ENCODE data around the gene WNK1. TPM values are rescaled to one million over a fixed set of nuclear protein-coding genes. Genes with fewer than 3 reads are reported as not detected.
"Not testable (repeated sequence)": the region's sequence is repeated elsewhere in the genome, so short reads cannot be mapped to it uniquely, and the experiment has no call there.

WNK1 gene
- total RNA-seq, 4 donors from 2014 or later, result 109 to 245 (median 135) TPM

- Histone ChIP-seq H3K36me3 (no peaks in the 10 kb centered on the region), H3K27ac (no peak overlapping the region), H3K9me3 (no peaks in the 10 kb centered on the region), H3K4me1 (peaks cover 0 to 86% (median 8%) of the 10 kb centered on the region in 3 donors), H3K27me3 (no peaks in the 10 kb centered on the region), H3K4me3 (no peak overlapping the region)
- TF ChIP-seq POLR2AphosphoS5 (IDR thresholded peaks at IDR 0.05), result no peak
- no peak for TF ChIP-seq POLR2A (IDR thresholded peaks at IDR 0.05)
- no peak for TF ChIP-seq EP300 (IDR thresholded peaks at IDR 0.05)
- TF ChIP-seq CTCF (IDR thresholded peaks at IDR 0.05), result no peak
- ATAC-seq, result no peak
- WGBS, 2 donors (ENCODE audit: low coverage in 1 of 2), result 73 to 75% methylated on average over 6 of the region's 6 CpGs
Observed at GRCh38 chr12:778615-779014, 26.2 kb downstream of the WNK1 start.

DNA sequence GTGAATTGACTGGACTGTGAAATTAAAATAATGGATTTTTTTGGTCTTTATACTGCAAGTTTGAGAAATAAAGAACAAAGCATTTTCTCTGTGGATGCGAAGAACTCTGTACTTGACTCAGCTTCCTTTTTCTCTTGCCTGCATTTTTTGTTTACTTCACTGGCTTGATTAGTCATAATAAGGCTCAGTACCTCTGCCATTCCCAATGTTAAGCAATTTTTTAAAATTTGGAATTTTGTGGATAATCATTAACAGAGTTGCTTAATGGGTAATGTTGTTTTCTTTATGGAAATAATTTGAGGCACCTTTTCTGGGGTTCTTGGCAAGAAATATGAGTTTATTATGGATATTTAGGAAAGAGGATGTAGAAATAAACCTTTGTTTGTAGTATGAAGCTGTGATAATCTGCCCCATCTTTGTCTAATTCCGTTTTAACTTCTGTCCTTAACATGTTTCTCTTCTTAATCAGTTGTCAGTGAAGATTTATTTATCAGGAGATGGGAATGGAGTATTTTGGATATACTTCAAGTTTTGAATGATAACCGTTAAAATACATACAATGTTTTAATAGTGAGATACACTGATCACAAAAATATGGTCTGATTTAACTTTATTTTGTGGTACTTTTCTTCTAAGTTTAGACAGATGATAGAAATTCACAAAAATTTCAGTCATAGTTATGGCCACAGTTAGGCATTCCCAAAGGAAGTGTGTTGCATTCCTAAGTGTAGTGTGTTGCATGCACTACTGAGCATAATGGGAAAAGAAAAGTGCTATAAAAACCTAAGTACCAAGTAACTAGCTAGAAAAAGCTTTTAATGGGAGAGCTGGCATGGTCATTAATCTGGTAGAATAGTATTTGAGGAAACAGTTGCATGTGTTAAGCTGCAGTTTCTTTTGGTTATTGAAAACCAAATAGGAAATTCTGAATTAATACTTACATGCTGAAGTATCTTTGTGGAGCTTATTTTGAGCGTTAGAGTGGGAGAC is 27.7 kb downstream of the WNK1 start:
- 26 to 40% methylated on average over 4 of the region's 4 CpGs for WGBS, 2 donors (ENCODE audit: low coverage in 1 of 2)
- H3K27ac ChIP-seq, result no peak overlapping the region
- no peaks in the 10 kb centered on the region for H3K27me3 ChIP-seq
- peaks cover 0 to 83% (median 4%) of the 10 kb centered on the region in 3 donors for H3K4me1 ChIP-seq
- H3K36me3 ChIP-seq, result no peaks in the 10 kb centered on the region
- H3K4me3 ChIP-seq, result no peak overlapping the region
- no peaks in the 10 kb centered on the region for H3K9me3 ChIP-seq
- no peak for ATAC-seq
- TF ChIP-seq CTCF (IDR thresholded peaks at IDR 0.05) (no peak), POLR2A (IDR thresholded peaks at IDR 0.05) (no peak), EP300 (IDR thresholded peaks at IDR 0.05) (no peak), POLR2AphosphoS5 (IDR thresholded peaks at IDR 0.05) (no peak)

GRCh38 chr12:780750-781379 is 28.5 kb downstream of the WNK1 start:
- Histone ChIP-seq H3K27ac (no peak overlapping the region), H3K4me1 (peaks cover 0 to 91% (median 4%) of the 10 kb centered on the region in 3 donors), H3K9me3 (no peaks in the 10 kb centered on the region), H3K4me3 (no peak overlapping the region), H3K36me3 (no peaks in the 10 kb centered on the region), H3K27me3 (no peaks in the 10 kb centered on the region)
- no peak for ATAC-seq
- TF ChIP-seq POLR2A (IDR thresholded peaks at IDR 0.05) (no peak), EP300 (IDR thresholded peaks at IDR 0.05) (no peak), POLR2AphosphoS5 (IDR thresholded peaks at IDR 0.05) (no peak), CTCF (IDR thresholded peaks at IDR 0.05) (no peak)
- 78 to 83% methylated on average over 2 of the region's 2 CpGs for WGBS, 2 donors (ENCODE audit: low coverage in 1 of 2)

DNA sequence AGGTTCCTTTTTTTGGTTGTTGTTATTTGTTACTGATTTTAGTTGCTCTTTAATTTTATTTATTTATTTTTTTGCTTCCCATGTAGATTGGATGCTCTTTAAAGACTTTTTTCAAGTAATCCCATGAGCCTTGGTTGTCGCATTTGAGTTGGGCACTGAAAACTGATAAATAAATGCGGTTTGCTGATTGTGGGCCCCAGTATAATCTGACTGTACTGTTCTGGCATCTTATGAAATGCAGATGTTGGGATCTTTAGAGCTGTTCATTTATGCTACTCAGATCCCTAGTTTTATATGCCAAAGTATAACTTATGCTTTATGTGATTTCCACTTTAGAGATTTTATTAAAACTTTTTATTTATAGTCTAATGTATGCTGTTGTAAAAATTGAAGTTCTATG is 33.3 kb downstream of the WNK1 start:
- Histone ChIP-seq H3K36me3 (no peaks in the 10 kb centered on the region), H3K27ac (no peak overlapping the region), H3K9me3 (no peaks in the 10 kb centered on the region), H3K27me3 (no peaks in the 10 kb centered on the region), H3K4me1 (peaks cover 7 to 84% (median 11%) of the 10 kb centered on the region in 3 donors), H3K4me3 (no peak overlapping the region)
- ATAC-seq, result no peak
- no peak for TF ChIP-seq POLR2A (IDR thresholded peaks at IDR 0.05)
- 96 to 98% methylated on average over 2 of the region's 2 CpGs for WGBS, 2 donors (ENCODE audit: low coverage in 1 of 2)

DNA sequence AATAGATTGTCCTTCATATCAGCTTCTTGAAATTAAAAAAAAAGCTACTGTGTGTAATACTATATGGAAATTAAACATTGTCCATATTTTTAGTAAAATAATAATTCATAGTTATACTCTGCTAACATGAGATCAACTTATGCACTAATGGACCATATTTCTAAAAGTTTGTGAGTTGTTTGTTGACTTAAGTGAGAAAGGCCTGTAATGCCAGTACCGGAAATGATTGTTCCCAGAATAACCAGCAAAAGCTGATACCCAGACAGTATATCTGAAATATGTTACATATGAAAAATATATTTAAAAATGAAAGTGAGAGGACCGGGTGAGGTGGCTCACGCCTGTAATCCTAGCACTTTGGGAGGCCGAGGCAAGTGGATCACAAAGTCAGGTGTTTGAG is 35.9 kb downstream of the WNK1 start:
- H3K9me3 ChIP-seq, result no peaks in the 10 kb centered on the region
- no peak for TF ChIP-seq CTCF (IDR thresholded peaks at IDR 0.05)
- TF ChIP-seq POLR2A (IDR thresholded peaks at IDR 0.05), result no peak
- no peak for TF ChIP-seq EP300 (IDR thresholded peaks at IDR 0.05)
- TF ChIP-seq POLR2AphosphoS5 (IDR thresholded peaks at IDR 0.05), result no peak
- 81 to 84% methylated on average over 4 of the region's 4 CpGs for WGBS, 2 donors (ENCODE audit: low coverage in 1 of 2)

GRCh38 chr12:788762-789161 is 36.4 kb downstream of the WNK1 start:
- not testable (repeated sequence) for H3K27ac ChIP-seq, H3K36me3 ChIP-seq, H3K9me3 ChIP-seq, H3K27me3 ChIP-seq, H3K4me3 ChIP-seq, ATAC-seq
- 92 to 94% methylated on average over 4 of the region's 4 CpGs for WGBS, 2 donors (ENCODE audit: low coverage in 1 of 2)
- peaks cover 7 to 82% (median 11%) of the 10 kb centered on the region in 3 donors for H3K4me1 ChIP-seq

More for the DNA sequence above, 35.9 kb downstream of the WNK1 start:
- Histone ChIP-seq H3K27me3 (no peaks in the 10 kb centered on the region), H3K36me3 (no peaks in the 10 kb centered on the region), H3K4me1 (peaks cover 7 to 77% (median 11%) of the 10 kb centered on the region in 3 donors), H3K27ac (no peak overlapping the region), H3K4me3 (no peak overlapping the region)
- no peak for ATAC-seq
